GM12873 (cell line): ENCODE measurements around the gene GPR27.

Experiments used
- CTCF ChIP-seq: IDR thresholded peaks from 2 replicates; pipeline ENCODE4 v1.5.1; 2012; ENCODE audit warnings: low read depth, mild to moderate bottlenecking, moderate library complexity, low read length, control low read depth; ENCODE audit not compliant: insufficient read depth; ENCODE audit errors: missing control alignments

The GPR27 gene

DNA sequence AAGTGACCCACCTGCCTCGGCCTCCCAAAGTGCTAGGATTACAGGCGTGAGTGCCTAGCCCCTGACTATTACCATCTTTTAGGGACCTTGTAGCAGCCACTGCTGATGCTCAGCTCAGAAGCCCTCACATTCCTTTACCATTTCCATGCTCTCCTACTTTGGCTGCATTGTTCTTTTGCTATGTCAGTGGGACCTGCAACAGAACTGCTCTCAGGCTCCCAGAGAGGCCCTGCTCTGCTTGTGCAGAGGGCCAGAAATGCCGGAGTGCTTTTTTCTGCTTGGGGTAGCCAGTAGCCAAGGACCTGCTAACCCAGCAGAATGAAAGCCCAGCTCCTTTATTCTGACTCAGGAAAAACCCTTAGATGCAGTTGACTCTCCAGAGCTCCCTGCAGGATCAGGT, 49.6 kb downstream of the GPR27 start:
- TF ChIP-seq CTCF, result no peak

DNA sequence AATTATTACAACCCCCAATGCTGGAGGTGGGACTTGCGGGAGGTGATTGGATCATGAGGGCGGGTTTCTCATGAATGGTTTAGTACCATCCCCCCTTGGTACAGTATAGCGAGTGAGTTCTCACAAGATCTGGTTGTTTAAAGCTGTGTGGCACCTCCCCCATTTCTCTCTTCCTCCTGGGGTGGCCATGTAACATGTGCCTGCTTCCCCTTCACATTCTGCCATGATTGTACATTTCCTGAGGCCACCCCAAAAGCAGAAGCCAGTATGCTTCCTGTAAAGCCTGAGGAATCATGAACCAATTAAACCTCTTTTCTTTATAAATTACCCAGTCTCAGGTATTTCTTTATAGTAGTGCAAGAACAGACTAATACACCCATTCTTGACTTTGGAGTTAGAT, 51.5 kb downstream of the GPR27 start:
- TF ChIP-seq CTCF, result no peak

- TF ChIP-seq CTCF, result no peak
Measured at GRCh38 chr3:71805691-71806090, 52.0 kb downstream of the GPR27 start.
